K562 (cell line): ENCODE measurements around the gene MGAM2. TPM values are rescaled to one million over a fixed set of nuclear protein-coding genes. Genes with fewer than 3 reads are reported as not detected.

Experiments
- ATAC-seq: fragments of 200-7000 bp; cut with Tn5 transposase; 3 replicates; pipeline ENCODE4 v1.9.1; 2020; ENCODE audit warnings: moderate library complexity
- BruUV-seq: library from RNA; stranded (reverse); fragments of 400-500 nt; replicated peaks from 2 replicates; lab custom pipeline; 2021; lab: Mats Ljungman, UMichigan
- CTCF ChIA-PET: fragments of 300-600 bp; formaldehyde crosslinking; extraction: SDS; loops from one replicate; lab custom pipeline; 2021; ENCODE audit warnings: low intra/inter-chr PET ratio; lab: Yijun Ruan, JAX
- POLR2A ChIA-PET: fragments of 300-600, 350-650 bp; sonication (Branson Sonifier 250); formaldehyde crosslinking; extraction: SDS; loops from one replicate; lab custom pipeline; 2021; ENCODE audit warnings: antibody characterized with exemption, inconsistent platforms; lab: Yijun Ruan, JAX
- DNase-seq, 4 experiments: peaks; one replicate each; pipeline versions ENCODE4 v3.0.0 to v3.0.0-alpha.2; 2011 to 2018; ENCODE audit warnings: low spot score in 3 of 4, mixed read lengths in 3 of 4; ENCODE audit errors: extremely low read depth in 1 of 4
- FAIRE-seq: peaks from 2 replicates; lab custom pipeline; 2011; peaks lifted over from hg19 to GRCh38; lab: Jason Lieb, UNC
- H2AFZ ChIP-seq: 2 replicates; pipeline ENCODE4 v1.6.0; 2011; ENCODE audit warnings: low read depth, low read length, control low read depth, inconsistent platforms
- H3K27ac ChIP-seq: fragments of 200-600 bp; 3 replicates; pipeline ENCODE4 v1.8.0; 2011; ENCODE audit warnings: low read depth, mild to moderate bottlenecking, control low read depth, inconsistent platforms, low read length, moderate library complexity, mixed read lengths; ENCODE audit errors: extremely low read depth
- H3K27me3 ChIP-seq, 2 experiments: fragments of 300-600 bp in 1 of 2; 2 replicates in 1 of 2; 3 replicates in 1 of 2; pipeline versions ENCODE4 v1.6.0 to v1.8.0; 2011; ENCODE audit warnings: inconsistent platforms in 2 of 2, low read length in 2 of 2, mild to moderate bottlenecking in 1 of 2, mixed read lengths in 1 of 2, moderate library complexity in 1 of 2; ENCODE audit not compliant: control insufficient read depth in 2 of 2, insufficient read depth in 2 of 2
- H3K36me3 ChIP-seq: fragments of 300-600 bp; 3 replicates; pipeline ENCODE4 v1.8.0; 2011; ENCODE audit warnings: mild to moderate bottlenecking, low read length, inconsistent platforms; ENCODE audit not compliant: control insufficient read depth, insufficient read depth
- H3K4me1 ChIP-seq, 2 experiments: fragments of 200-600 bp in 1 of 2; replicated peaks in 1 of 2; 2 replicates in 1 of 2; 3 replicates in 1 of 2; pipeline versions ENCODE4 v1.5.1 to v1.8.0; 2011; ENCODE audit warnings: inconsistent platforms in 2 of 2, low read length in 2 of 2, mild to moderate bottlenecking in 1 of 2, mixed read lengths in 1 of 2, moderate library complexity in 1 of 2; ENCODE audit not compliant: control insufficient read depth in 2 of 2, insufficient read depth in 2 of 2
- H3K4me2 ChIP-seq: 2 replicates; pipeline ENCODE4 v1.6.1; 2011; ENCODE audit warnings: low read length, control low read depth, inconsistent platforms, mixed read lengths; ENCODE audit not compliant: insufficient read depth
- H3K4me3 ChIP-seq: fragments of 200-600 bp; sonication (generic), shearing (Covaris generic); 2 replicates; pipeline ENCODE4 v1.5.1; 2016; ENCODE audit warnings: control low read depth, inconsistent platforms
- H3K79me2 ChIP-seq: fragments of 200-600 bp; 3 replicates; pipeline ENCODE4 v1.8.0; 2011; ENCODE audit warnings: low read length, inconsistent platforms; ENCODE audit not compliant: control insufficient read depth, insufficient read depth
- H3K9ac ChIP-seq, 2 experiments: 2 replicates each; pipeline versions ENCODE4 v1.6.0 to v1.6.1; 2011; ENCODE audit warnings: low read depth in 2 of 2, low read length in 2 of 2, control low read depth in 1 of 2, inconsistent platforms in 1 of 2, mild to moderate bottlenecking in 1 of 2, mixed read lengths in 1 of 2; ENCODE audit not compliant: insufficient read depth in 1 of 2
- H3K9me1 ChIP-seq: one replicate; pipeline ENCODE4 v1.6.0; 2011; ENCODE audit warnings: inconsistent platforms, mild to moderate bottlenecking, low read length, moderate library complexity; ENCODE audit not compliant: control insufficient read depth, insufficient read depth
- H3K9me3 ChIP-seq: replicated peaks from 2 replicates; pipeline ENCODE4 v1.5.1; 2011; ENCODE audit warnings: low read depth, low read length, inconsistent platforms; ENCODE audit not compliant: control insufficient read depth, insufficient read depth
- H4K20me1 ChIP-seq: replicated peaks from 2 replicates; pipeline ENCODE4 v1.6.1; 2011; ENCODE audit warnings: low read length, inconsistent platforms, mixed read lengths; ENCODE audit not compliant: control insufficient read depth, insufficient read depth
- ARID1B ChIP-seq: fragments of 450-650 bp; IDR thresholded peaks from 2 replicates; pipeline ENCODE4 v1.6.1; 2016; ENCODE audit warnings: antibody characterized with exemption, mild to moderate bottlenecking, inconsistent platforms
- GABPA ChIP-seq: fragments of 200-800 bp; sonication (Bioruptor generic); conservative IDR thresholded peaks from 2 replicates; pipeline ENCODE4 v1.6.1; 2016; ENCODE audit warnings: low read depth, missing genetic modification characterization, missing compliant biosample characterization
- POLR2AphosphoS2 ChIP-seq: IDR thresholded peaks from 2 replicates; pipeline ENCODE4 v1.6.1; 2012; ENCODE audit warnings: low read length, improper control_type of control experiment
- RBM25 ChIP-seq: fragments of 200-400 bp; formaldehyde crosslinking; IDR thresholded peaks from 2 replicates; pipeline ENCODE4 v1.6.1; 2018; ENCODE audit warnings: low read length, low read depth, moderate library complexity; ENCODE audit not compliant: severe bottlenecking
- ZKSCAN8 ChIP-seq: fragments of 200-800 bp; sonication (Bioruptor generic); IDR thresholded peaks from 2 replicates; pipeline ENCODE4 v1.6.1; 2016; ENCODE audit warnings: missing genetic modification characterization, missing compliant biosample characterization
- ZNF668 ChIP-seq: fragments of 250-450 bp; sonication (Bioruptor Pico); IDR thresholded peaks from 2 replicates; pipeline ENCODE4 v1.8.0; 2022; ENCODE audit warnings: mild to moderate bottlenecking, inconsistent platforms
- WGBS: fragments of 100-300 bp; shearing (Covaris generic); methylation state at CpG from one replicate; pipeline ENCODE4 v1.1.6; 2016; ENCODE audit warnings: low coverage, mixed read lengths; ENCODE audit not compliant: insufficient coverage; ENCODE audit errors: missing lambda C conversion rate; 5-methylcytosine and 5-hydroxymethylcytosine counted together
- in situ Hi-C: fragments of 300-500 bp; cut with MboI; formaldehyde crosslinking; loops from 4 replicates; pipeline ENCODE4 v1.15.0; 2018; ENCODE audit warnings: inconsistent platforms, mixed read lengths
- intact Hi-C: fragments of 100-400 bp; cut with micrococcal nuclease; formaldehyde crosslinking; loops from 2 replicates; pipeline ENCODE4 v1.14.2; 2022
- polyA plus RNA-seq, 8 experiments: library from polyadenylated mRNA; depleted of rRNA in 4 of 8; stranded (reverse) in 5 of 8; unstranded in 3 of 8; fragments of >200 nt; fragmentation: Nextera tagmentation in 2 of 8; fragmentation: Illumina TruSeq in 1 of 8; extraction: Ambion mirVana in 2 of 8; extraction: Trizol in 1 of 8; gene quantifications; 2 replicates each; pipeline versions ENCODE4 v1.2.1 to v1.2.3, GENCODE V29; 2011 to 2014; ENCODE audit warnings: inconsistent platforms in 1 of 8, missing spikeins in 1 of 8
- total RNA-seq, 7 experiments: library from RNA; depleted of rRNA in 6 of 7; stranded (reverse); fragments of >200 nt in 6 of 7; fragmentation: Illumina TruSeq in 2 of 7; extraction: Trizol in 2 of 7; gene quantifications; 2 replicates each; pipeline versions ENCODE4 v1.2.1 to v1.2.3, GENCODE V29; 2011 to 2021; ENCODE audit warnings: low replicate concordance in 1 of 7
- TF ChIP-seq, protein P1 (sequence below): fragments of 250-450 bp; sonication (Bioruptor Pico); IDR thresholded peaks from 2 replicates; pipeline ENCODE4 v1.4.0; 2020; ENCODE audit warnings: mild to moderate bottlenecking

MGAM2 gene
- total and polyA plus RNA-seq, 9 of the 15 experiments (the other 6 are each of a cell fraction or from before 2014, with no cell fraction given), result 0.03 TPM; not detected in 8

DNA sequence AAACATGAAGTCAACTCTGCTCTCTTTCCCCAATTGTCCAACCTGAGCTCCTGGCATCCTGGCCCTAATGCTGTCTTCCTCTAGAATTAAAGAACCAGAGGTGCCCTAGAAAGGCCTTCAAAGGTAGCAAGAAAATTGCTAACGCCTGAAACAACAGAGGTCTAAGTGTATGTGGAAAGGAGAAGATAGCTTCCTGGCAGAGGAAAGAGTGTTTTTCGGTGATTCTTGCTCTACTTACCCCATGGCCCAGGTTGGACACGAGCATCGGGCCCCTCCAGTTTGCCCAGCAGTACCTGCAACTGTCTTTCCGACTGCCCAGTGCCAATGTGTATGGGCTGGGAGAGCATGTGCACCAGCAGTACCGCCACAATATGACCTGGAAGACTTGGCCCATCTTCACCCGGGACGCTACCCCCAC lies 22.2 kb downstream of the MGAM2 start:
- Histone ChIP-seq H3K36me3 (no peaks in the 10 kb centered on the region), H3K79me2 (no peaks in the 10 kb centered on the region), H3K9ac (no peak overlapping the region), H3K9me3 (no peaks in the 10 kb centered on the region), H3K4me3 (no peak overlapping the region), H3K27me3 (no peaks in the 10 kb centered on the region), H3K27ac (no peak overlapping the region), H4K20me1 (no peaks in the 10 kb centered on the region), H3K4me1 (no peaks in the 10 kb centered on the region), H2AFZ (no peak overlapping the region), H3K4me2 (no peak overlapping the region), H3K9me1 (no peaks in the 10 kb centered on the region)
- CTCF ChIA-PET, result no interaction called here
- ATAC-seq (no peak; the same call in 1 of the 3 replicates), DNase-seq (no peak), FAIRE-seq (no peak)
- no TSS peak for BruUV-seq
- WGBS, result 1% methylated on average over 8 of the region's 8 CpGs
- TF ChIP-seq RBM25 (no peak), ZNF668 (CRISPR knock-in tag) (no peak), POLR2AphosphoS2 (no peak), ZKSCAN8 (CRISPR knock-in tag) (no peak), GABPA (tag) (no peak), ARID1B (no peak)
- TF ChIP-seq, protein P1, sequence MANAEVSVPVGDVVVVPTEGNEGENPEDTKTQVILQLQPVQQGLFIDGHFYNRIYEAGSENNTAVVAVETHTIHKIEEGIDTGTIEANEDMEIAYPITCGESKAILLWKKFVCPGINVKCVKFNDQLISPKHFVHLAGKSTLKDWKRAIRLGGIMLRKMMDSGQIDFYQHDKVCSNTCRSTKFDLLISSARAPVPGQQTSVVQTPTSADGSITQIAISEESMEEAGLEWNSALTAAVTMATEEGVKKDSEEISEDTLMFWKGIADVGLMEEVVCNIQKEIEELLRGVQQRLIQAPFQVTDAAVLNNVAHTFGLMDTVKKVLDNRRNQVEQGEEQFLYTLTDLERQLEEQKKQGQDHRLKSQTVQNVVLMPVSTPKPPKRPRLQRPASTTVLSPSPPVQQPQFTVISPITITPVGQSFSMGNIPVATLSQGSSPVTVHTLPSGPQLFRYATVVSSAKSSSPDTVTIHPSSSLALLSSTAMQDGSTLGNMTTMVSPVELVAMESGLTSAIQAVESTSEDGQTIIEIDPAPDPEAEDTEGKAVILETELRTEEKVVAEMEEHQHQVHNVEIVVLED (CRISPR knock-in tag), result no peak
- in situ Hi-C loops, result no loop called here
- intact Hi-C loops, result no loop called here
- POLR2A ChIA-PET, result no interaction called here
